Neural progenitor cell (in vitro differentiated cells): ENCODE data around the gene PSME4. TPM values are rescaled to one million over a fixed set of nuclear protein-coding genes. Genes with fewer than 3 reads are reported as not detected.

Source experiments
- DNase-seq: peaks from one replicate; pipeline ENCODE4 v3.0.0-alpha.2; 2016; ENCODE audit warnings: low spot score
- H2AFZ ChIP-seq: fragments of 200-600 bp; sonication (generic); replicated peaks from 2 replicates; pipeline ENCODE4 v1.6.1; 2016; ENCODE audit warnings: antibody characterized with exemption
- H3F3A ChIP-seq: fragments of 200-600 bp; sonication (generic); 2 replicates; pipeline ENCODE4 v1.6.1; 2016; ENCODE audit warnings: antibody characterized with exemption, low read depth
- H3K27ac ChIP-seq: fragments of 200-600 bp; sonication (generic); 2 replicates; pipeline ENCODE4 v1.5.1; 2016; ENCODE audit warnings: mild to moderate bottlenecking
- H3K27me3 ChIP-seq: fragments of 200-600 bp; sonication (generic); 2 replicates; pipeline ENCODE4 v1.6.1; 2016; ENCODE audit warnings: mild to moderate bottlenecking, moderate library complexity
- H3K36me3 ChIP-seq: fragments of 200-600 bp; sonication (generic); 2 replicates; pipeline ENCODE4 v1.5.1; 2016
- H3K4me1 ChIP-seq: fragments of 200-600 bp; sonication (generic); 2 replicates; pipeline ENCODE4 v1.6.1; 2016; ENCODE audit warnings: mixed run types
- H3K4me2 ChIP-seq: fragments of 200-600 bp; sonication (generic); 2 replicates; pipeline ENCODE4 v1.6.1; 2016
- H3K4me3 ChIP-seq: fragments of 200-600 bp; sonication (generic); 2 replicates; pipeline ENCODE4 v1.5.1; 2016
- H3K79me2 ChIP-seq: fragments of 200-600 bp; sonication (generic); 2 replicates; pipeline ENCODE4 v1.6.1; 2016; ENCODE audit warnings: low read depth
- H3K9ac ChIP-seq: fragments of 200-600 bp; sonication (generic); 2 replicates; pipeline ENCODE4 v1.6.1; 2016
- H3K9me3 ChIP-seq: fragments of 200-600 bp; sonication (generic); 2 replicates; pipeline ENCODE4 v1.5.1; 2016; ENCODE audit warnings: low read depth
- H4K20me1 ChIP-seq: fragments of 200-600 bp; sonication (generic); 2 replicates; pipeline ENCODE4 v1.6.1; 2016; ENCODE audit warnings: low read depth
- H3K27ac Mint-ChIP-seq: 3 replicates; pipeline ENCODE4 v1.8.0; 2021; ENCODE audit warnings: mixed read lengths
- H3K27me3 Mint-ChIP-seq: 2 replicates; pipeline ENCODE4 v1.8.0; 2022; ENCODE audit warnings: low read depth, mild to moderate bottlenecking, inconsistent platforms, moderate library complexity, mixed read lengths; ENCODE audit not compliant: insufficient read depth
- H3K36me3 Mint-ChIP-seq: 3 replicates; pipeline ENCODE4 v1.8.0; 2021; ENCODE audit warnings: mixed read lengths
- H3K4me1 Mint-ChIP-seq: 3 replicates; pipeline ENCODE4 v1.8.0; 2021; ENCODE audit warnings: mixed read lengths
- H3K4me3 Mint-ChIP-seq: 3 replicates; pipeline ENCODE4 v1.8.0; 2021; ENCODE audit warnings: mild to moderate bottlenecking, moderate library complexity, mixed read lengths
- H3K9me3 Mint-ChIP-seq: 3 replicates; pipeline ENCODE4 v1.8.0; 2020; ENCODE audit warnings: mixed read lengths
- CTCF ChIP-seq: fragments of 200-600 bp; sonication (generic); IDR thresholded peaks from 2 replicates; pipeline ENCODE4 v1.5.1; 2017; ENCODE audit warnings: antibody characterized with exemption, mild to moderate bottlenecking
- EZH2 ChIP-seq: fragments of 200-600 bp; sonication (generic); IDR thresholded peaks from 2 replicates; pipeline ENCODE4 v1.6.1; 2017; ENCODE audit warnings: antibody characterized with exemption, mild to moderate bottlenecking, moderate library complexity
- EZH2phosphoT487 ChIP-seq: fragments of 200-600 bp; sonication (generic); IDR thresholded peaks from 2 replicates; pipeline ENCODE4 v1.6.1; 2017; ENCODE audit warnings: antibody characterized with exemption
- total RNA-seq: library from RNA; depleted of rRNA; stranded (reverse); fragments of >200 nt; gene quantifications from 2 replicates; pipeline ENCODE4 v1.2.3, GENCODE V29; 2015; ENCODE audit warnings: low replicate concordance

PSME4 gene
- total RNA-seq, 1 donor from 2014 or later, result 72.1 TPM

- Histone ChIP-seq H3K9ac (no peak overlapping the region), H3K9me3 (no peaks in the 10 kb centered on the region), H3K27me3 (no peaks in the 10 kb centered on the region), H3K4me1 (peaks cover 19% of the 10 kb centered on the region), H3F3A (peaks cover 13% of the 10 kb centered on the region), H3K27ac (peak overlapping the region; percentile 39), H4K20me1 (no peaks in the 10 kb centered on the region), H2AFZ (no peak overlapping the region), H3K79me2 (no peaks in the 10 kb centered on the region), H3K36me3 (no peaks in the 10 kb centered on the region), H3K4me2 (peak overlapping the region; percentile 24), H3K4me3 (no peak overlapping the region)
- H3K27ac Mint-ChIP-seq, result peak overlapping the region; percentile 7
- H3K4me1 Mint-ChIP-seq, result peaks cover 12% of the 10 kb centered on the region
- DNase-seq, result peak; percentile 47
- no peak for TF ChIP-seq EZH2
- no peak for TF ChIP-seq CTCF
- no peak for TF ChIP-seq EZH2phosphoT487
- H3K36me3 Mint-ChIP-seq, result no peaks in the 10 kb centered on the region
- no peaks in the 10 kb centered on the region for H3K27me3 Mint-ChIP-seq
- no peak overlapping the region for H3K4me3 Mint-ChIP-seq
- H3K9me3 Mint-ChIP-seq, result no peaks in the 10 kb centered on the region
These were observed 143.2 kb downstream of the PSME4 start for GRCh38 chr2:53827398-53828175.

GRCh38 chr2:53826587-53827397, 144.0 kb downstream of the PSME4 start:
- Histone ChIP-seq H3F3A (peaks cover 13% of the 10 kb centered on the region), H3K4me3 (no peak overlapping the region), H3K4me2 (no peak overlapping the region), H3K9ac (no peak overlapping the region), H3K9me3 (no peaks in the 10 kb centered on the region), H3K27me3 (no peaks in the 10 kb centered on the region), H2AFZ (no peak overlapping the region), H3K4me1 (peaks cover 19% of the 10 kb centered on the region), H3K36me3 (no peaks in the 10 kb centered on the region), H4K20me1 (no peaks in the 10 kb centered on the region), H3K27ac (peak overlapping the region; percentile 39), H3K79me2 (no peaks in the 10 kb centered on the region)
- Mint-ChIP-seq H3K27ac (no peak overlapping the region), H3K9me3 (no peaks in the 10 kb centered on the region), H3K36me3 (no peaks in the 10 kb centered on the region), H3K4me1 (peaks cover 12% of the 10 kb centered on the region), H3K27me3 (no peaks in the 10 kb centered on the region), H3K4me3 (no peak overlapping the region)
- DNase-seq, result no peak
- TF ChIP-seq EZH2 (no peak), EZH2phosphoT487 (no peak), CTCF (no peak)

- Mint-ChIP-seq H3K27me3 (no peaks in the 10 kb centered on the region), H3K4me3 (no peak overlapping the region), H3K36me3 (no peaks in the 10 kb centered on the region), H3K9me3 (no peaks in the 10 kb centered on the region), H3K27ac (no peak overlapping the region), H3K4me1 (peaks cover 12% of the 10 kb centered on the region)
- no peak overlapping the region for H3K4me2 ChIP-seq
- H3F3A ChIP-seq, result peaks cover 13% of the 10 kb centered on the region
- no peak overlapping the region for H3K27ac ChIP-seq
- no peak overlapping the region for H2AFZ ChIP-seq
- H3K27me3 ChIP-seq, result no peaks in the 10 kb centered on the region
- H3K79me2 ChIP-seq, result no peaks in the 10 kb centered on the region
- H3K4me1 ChIP-seq, result peaks cover 19% of the 10 kb centered on the region
- H3K9ac ChIP-seq, result no peak overlapping the region
- H3K9me3 ChIP-seq, result no peaks in the 10 kb centered on the region
- TF ChIP-seq EZH2 (no peak), EZH2phosphoT487 (no peak), CTCF (no peak)
- H3K4me3 ChIP-seq, result no peak overlapping the region
- no peaks in the 10 kb centered on the region for H3K36me3 ChIP-seq
- H4K20me1 ChIP-seq, result no peaks in the 10 kb centered on the region
- DNase-seq, result no peak
These were observed 144.8 kb downstream of the PSME4 start for GRCh38 chr2:53826030-53826410.
